Germinal center (tissue), 1 donor: ENCODE results near the gene NFKBIL1.
"Not testable (repeated sequence)": the region's sequence is repeated elsewhere in the genome, so short reads cannot be mapped to it uniquely, and the experiment has no call there.

ENCODE experiments used
- DNase-seq: peaks from one replicate; pipeline ENCODE4 v3.0.0; 2012; ENCODE audit warnings: mixed read lengths, low spot score

Gene NFKBIL1

DNA sequence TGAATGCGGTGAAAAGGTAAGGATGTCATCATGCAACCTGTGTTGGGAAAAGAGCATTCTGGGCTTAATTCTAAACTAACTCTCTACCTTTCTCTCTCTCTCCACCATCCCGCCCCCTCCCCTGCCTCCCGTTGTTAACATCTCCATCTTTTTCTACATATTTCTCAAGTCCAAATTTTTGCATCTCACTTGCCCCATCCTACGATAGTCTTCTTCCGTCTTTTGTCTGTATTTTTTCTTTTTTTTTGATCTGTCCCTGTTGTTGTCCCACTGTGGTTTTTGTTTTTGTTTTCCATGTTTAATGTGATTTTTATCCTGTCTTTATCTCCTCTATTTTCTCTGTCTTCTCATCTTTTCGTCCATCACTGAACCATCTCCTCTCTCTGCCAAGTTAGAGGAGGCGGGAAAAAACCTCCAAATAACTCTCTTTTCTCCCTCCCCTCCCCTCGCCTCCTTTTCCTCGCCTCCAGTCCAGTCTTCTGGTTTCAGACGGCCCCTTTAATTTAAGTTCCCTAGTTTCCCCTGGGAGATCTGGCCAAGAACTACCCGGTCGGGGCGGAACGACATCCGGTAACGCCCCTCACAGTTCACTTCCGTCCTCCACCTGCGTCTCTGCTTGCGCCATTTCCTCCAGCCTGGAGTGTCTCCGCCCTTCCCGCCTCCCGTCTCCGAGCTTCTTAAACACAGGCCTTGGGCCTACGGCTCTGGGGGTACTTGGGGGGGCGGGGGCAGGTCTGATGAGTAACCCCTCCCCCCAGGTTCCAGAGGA is at the start of gene NFKBIL1:
Gene NFKBIL1 (plus strand): TSS at position 651 of the 769 bp plus-strand sequence. CDS start 87 bp downstream, at position 738.
- DNase-seq = peak; percentile 90

- no peak for DNase-seq
Measured at GRCh38 chr6:31498748-31499147, 48.7 kb upstream of the NFKBIL1 start.

DNA sequence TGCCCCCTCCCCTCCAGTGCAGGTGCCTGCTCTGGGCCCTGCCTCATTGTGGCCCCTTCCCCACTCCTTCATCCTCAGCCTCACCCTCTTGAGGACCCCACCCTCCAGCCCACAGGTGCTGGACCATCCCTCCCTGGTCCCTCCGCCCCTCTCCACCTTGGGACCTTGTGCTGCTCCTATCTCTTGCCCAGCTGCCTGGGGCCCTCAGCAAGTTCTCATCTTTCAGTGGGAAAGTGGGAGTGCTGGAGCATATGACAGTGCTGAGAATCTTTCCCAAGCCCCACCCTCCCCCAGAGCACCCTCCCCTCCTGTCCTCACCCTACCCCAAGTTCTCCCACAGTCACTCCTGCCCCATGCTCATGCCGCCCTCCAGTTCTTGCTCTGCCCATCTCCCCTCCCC is 47.8 kb upstream of the NFKBIL1 start:
- DNase-seq = not testable (repeated sequence)

DNA sequence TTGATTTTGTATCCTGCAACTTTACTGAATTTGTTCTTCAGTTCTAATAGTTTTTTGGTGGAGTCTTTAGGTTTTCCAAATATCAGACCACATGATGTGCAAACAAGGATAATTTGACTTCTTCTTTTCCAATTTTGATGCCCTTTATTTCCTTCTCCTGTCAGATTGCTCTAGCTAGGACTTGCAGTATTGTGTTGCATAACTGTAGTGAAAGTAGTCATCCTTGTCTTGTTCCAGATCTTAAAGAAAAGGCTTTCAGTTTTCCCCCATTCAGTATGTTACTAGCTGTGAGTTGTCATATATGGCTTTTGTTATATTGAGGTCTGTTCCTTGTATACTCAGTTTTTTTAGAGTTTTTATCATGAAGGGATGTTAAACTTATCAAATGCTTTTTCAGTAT is 44.8 kb upstream of the NFKBIL1 start:
- no peak for DNase-seq

GRCh38 chr6:31509036-31509435 is 38.4 kb upstream of the NFKBIL1 start:
- not testable (repeated sequence) for DNase-seq

DNA sequence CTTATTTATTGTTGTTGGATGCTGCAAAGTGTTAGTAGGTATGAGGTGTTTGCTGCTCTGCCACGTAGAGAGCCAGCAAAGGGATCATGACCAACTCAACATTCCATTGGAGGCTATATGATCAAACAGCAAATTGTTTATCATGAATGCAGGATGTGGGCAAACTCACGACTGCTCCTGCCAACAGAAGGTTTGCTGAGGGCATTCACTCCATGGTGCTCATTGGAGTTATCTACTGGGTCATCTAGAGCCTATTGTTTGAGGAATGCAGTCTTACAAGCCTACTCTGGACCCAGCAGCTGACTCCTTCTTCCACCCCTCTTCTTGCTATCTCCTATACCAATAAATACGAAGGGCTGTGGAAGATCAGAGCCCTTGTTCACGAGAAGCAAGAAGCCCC is 37.4 kb upstream of the NFKBIL1 start:
- DNase-seq = no peak

DNA sequence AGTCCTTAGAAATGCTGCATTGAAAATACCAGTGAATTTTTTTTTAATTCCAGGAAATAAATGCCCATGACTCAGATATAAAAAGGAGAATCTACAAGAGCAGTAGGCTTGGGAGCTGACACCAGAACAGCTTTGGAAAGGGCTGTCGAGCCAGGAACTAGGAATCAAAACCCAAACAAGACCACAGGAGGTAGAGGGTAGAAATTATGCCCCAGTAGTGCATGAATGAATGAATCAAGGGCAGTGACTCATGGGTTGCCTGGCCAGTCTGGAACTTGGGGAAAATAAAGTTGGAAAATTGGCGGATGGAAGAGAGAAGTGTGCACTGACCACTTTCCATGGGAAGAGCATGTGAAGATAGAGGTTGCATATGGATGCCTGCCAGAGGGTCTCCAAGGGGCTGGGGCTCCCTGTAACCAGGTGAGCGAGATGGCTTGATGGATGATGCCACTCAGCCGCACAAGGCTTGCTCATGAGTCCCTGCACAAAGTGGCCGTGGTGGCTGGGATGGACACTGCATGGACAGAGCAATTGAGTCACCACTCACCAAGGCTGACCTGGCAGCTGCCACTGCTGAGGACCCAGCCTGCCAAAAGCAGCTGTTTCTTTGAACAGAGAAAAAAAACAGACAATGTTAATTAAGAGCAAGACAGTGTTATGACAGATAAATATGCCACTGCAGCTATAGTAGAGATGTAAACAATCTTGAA is 33.8 kb upstream of the NFKBIL1 start:
- DNase-seq = no peak

DNA sequence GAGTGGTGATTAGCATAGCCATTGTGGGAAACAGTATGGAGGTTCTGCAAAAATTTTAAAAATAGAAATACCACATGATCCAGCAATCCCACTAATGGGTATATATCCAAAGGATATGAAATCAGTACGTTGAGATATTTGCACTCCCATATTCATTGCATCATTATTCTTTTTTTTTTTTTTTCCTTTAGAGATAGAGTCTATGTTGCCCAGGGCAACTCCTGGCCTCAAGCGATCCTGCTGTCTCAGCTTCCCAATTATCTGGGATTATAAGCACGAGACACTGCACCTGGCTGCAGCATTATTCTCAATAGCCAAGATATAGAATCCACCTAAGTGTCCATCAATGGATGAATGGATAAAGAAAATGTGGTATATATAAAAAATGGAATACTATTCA is 25.6 kb upstream of the NFKBIL1 start:
- DNase-seq = no peak

GRCh38 chr6:31525553-31525931 is 21.9 kb upstream of the NFKBIL1 start:
- no peak for DNase-seq

- DNase-seq = no peak
Measured at GRCh38 chr6:31525932-31526591, 21.3 kb upstream of the NFKBIL1 start.

GRCh38 chr6:31528307-31528777 is 19.1 kb upstream of the NFKBIL1 start:
- DNase-seq = no peak

GRCh38 chr6:31528821-31529328 is 18.5 kb upstream of the NFKBIL1 start, which contains the start of gene MCCD1:
MCCD1 (plus strand) TSS chr6:31528962; CDS start chr6:31529015, 53 bp downstream.
- DNase-seq = no peak

GRCh38 chr6:31529329-31530150 is 17.9 kb upstream of the NFKBIL1 start:
- DNase-seq = no peak

DNA sequence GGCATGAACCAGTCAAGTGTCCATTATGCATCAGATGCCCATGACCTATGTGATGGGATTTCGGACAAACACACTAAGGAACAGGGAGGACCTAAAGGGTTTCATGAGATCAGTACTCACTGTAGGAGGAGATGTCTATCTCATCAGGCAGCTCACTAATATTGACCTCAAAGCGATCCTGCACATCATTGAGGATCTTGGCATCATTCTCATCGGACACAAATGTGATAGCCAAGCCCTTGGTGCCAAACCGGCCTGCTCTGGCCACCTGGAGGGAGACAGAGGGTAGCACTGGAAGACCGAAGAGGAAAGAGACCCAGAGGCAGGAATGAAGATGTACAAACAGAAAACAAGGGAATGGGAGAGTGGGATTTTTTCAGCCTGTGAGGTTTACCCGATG is 16.7 kb upstream of the NFKBIL1 start:
- DNase-seq = no peak

DNA sequence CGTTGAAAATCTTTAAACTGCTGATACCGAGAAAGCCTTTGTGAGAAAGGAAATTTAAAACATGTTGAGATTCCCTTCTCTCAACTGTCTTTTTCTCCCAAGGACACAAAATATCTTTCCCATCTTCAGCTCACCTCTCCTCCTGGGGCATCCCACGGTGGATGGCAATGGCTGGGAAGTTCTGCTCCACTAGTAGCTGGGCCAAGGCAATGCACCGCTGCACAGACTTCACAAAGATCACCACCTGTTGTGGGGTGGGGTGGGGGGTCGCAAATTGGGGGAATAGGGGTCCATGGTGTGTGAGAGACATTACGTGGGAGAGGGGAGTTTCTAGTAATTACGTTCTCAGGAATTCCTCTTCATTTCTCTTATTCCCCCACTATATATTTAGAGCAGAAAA is 16.2 kb upstream of the NFKBIL1 start:
- DNase-seq = no peak

DNA sequence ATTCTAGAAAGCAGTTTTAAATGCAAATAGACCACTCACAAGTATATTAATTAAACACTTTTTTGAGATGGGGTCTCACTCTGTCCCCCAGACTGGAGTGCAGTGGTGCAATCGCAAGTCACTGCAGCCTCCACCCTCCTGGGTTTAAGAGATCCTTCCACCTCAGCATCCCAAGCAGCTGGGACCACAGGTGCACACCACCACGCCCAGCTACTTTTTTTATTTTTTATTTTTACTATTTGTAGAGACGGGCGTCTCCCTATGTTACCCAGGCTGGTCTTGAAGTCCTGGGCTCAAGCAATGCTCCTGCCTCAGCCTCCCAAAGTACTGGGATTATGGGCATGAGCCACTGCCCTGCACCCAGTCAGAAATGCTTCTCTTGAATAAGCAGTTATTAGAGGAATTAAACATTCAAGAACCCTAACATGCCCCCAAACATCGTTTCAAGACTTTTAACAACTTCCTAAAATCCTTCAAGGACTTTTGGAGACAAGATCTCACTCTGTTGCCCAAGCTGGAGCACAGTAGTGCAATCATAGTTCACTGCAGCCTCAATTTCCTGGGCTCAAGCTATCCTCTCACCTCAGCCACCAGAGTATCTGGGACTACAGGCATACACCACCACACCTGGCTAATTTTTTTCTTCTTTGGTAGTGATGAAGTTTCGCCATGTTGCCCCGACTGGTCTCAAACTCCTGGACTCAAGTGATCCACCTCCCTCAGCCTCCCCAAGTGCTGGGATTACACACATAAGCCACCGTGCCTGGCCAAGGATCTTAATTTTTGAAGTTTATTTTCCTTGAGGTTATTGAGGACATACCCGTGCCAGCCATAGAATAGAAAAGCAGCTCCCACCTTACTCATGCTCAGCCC is 15.4 kb upstream of the NFKBIL1 start:
- DNase-seq = no peak

DNA sequence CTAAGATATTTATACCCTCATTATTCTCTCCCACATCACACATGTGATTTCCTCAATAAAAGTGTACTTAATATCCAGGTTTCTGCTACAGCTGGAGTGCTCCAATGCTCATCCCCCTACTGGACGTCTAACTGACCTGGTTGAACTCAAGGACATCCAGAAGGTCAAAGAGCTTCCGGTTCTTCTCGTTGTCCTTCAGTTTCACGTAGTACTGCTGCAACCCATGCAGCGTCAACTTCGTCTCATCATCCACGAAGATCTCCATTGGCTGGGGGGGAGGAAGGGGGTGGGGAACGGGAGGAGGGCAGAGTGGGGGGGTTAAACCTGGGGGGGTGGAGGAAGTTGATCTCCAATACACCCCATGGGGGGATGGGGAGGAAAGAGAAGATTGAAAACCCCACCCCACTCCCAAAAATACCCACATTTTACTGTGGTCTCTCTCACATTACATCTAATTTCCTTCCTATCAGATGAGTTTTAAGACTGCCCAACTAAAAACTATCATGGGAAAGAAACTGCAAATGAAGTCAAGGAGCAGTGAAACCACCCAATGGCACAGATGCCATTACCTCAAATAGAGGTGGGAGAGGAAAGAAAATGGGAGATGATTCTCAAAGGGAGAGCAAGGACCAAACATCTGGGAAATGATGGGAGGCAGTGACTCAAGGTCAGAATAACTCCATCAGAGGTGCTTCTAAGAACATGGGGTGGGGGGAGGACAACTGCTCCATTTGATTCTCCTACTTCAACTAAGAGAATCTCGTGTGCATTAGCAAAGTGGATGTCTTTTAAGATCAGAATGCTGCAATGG is 14.6 kb upstream of the NFKBIL1 start:
- DNase-seq = no peak

GRCh38 chr6:31533455-31533841 is 14.0 kb upstream of the NFKBIL1 start:
- no peak for DNase-seq

DNA sequence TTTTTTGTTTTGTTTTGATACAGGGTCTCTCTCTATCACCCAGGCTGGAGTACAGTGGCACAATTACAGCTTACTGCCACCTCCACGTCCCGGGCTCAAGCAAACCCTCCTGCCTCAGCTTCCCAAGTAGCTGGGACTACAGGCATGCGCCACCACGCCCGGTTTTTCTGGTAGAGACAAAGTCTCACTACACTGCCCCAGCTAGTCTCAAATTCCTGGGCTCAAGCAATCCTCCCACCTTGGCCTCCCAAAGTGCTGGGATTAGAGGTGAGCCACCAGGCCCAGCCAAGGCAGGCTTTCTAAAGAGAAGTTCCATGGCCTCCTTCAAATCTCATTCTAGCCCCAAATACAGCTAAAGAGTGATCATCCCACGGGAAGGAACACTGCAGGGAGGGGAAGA is 13.4 kb upstream of the NFKBIL1 start:
- DNase-seq = no peak

GRCh38 chr6:31534521-31535040 is 12.8 kb upstream of the NFKBIL1 start:
- DNase-seq = no peak
